ENCODE data around the gene MAB21L4.
A peak's percentile ranks its signal among the peaks of the same experiment; 100 is the strongest.
"Not testable (repeated sequence)": the region's sequence is repeated elsewhere in the genome, so short reads cannot be mapped to it uniquely, and the experiment has no call there.

Gene MAB21L4

GRCh38 chr2:240847817-240848216, 48.1 kb downstream of the MAB21L4 start:
- in situ Hi-C loops (cut with HindIII; ENCODE audit: low pct_unique_long_range_greater_than_20kb, low sequenced_read_pairs), result no loop called here
- no peak for TF ChIP-seq JUND (IDR thresholded peaks at IDR 0.05; ENCODE audit: low read depth)

GRCh38 chr2:240846873-240847595, 48.9 kb downstream of the MAB21L4 start:
- no peak for DNase-seq (ENCODE audit: low read depth in 1 of 2, low spot score in 1 of 2)
- no peak for TF ChIP-seq JUND (IDR thresholded peaks at IDR 0.05; ENCODE audit: low read depth)
- in situ Hi-C loops (cut with HindIII; ENCODE audit: low pct_unique_long_range_greater_than_20kb, low sequenced_read_pairs), result no loop called here

More at GRCh38 chr2:240847817-240848216, 48.1 kb downstream of the MAB21L4 start:
- DNase-seq (ENCODE audit: low read depth in 1 of 2, low spot score in 1 of 2), result no peak

GRCh38 chr2:240846309-240846708, 49.6 kb downstream of the MAB21L4 start:
- in situ Hi-C loops (cut with HindIII; ENCODE audit: low pct_unique_long_range_greater_than_20kb, low sequenced_read_pairs); DNase-seq (ENCODE audit: low read depth in 1 of 2, low spot score in 1 of 2): not testable (repeated sequence)

DNA sequence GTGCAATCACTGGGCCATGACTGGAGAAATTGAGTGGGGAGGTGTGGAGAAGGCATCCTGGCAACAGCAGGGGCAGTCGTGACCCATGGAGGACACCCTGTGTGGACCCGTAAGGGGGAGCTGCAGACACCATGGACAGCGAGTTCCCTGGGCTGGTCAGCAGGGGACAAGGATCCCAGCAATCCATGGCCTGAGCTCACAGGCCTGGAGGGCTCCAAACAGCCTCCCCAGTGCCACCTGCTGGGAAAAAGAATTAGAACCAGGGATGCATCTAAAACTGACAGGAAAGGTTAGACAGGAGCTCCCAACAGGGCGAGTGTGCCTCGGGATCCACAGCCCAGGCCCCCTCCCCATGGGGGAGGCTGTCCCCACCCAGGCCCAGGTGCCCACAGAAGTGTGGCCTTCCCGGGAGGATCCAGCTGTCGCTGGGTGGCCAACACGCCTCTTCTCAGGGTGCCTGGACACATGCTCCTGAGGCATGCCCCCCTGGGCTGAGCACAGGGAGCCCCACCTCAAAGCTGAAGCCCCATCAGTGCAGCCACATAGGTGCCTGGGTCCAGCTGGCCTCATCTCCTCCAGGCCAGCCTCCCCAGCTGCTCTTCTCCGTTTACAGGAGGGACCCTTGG, 55.4 kb downstream of the MAB21L4 start:
- no peak for TF ChIP-seq JUND (IDR thresholded peaks at IDR 0.05; ENCODE audit: low read depth)
- peak; percentile 78 to 82 for DNase-seq (ENCODE audit: low read depth in 1 of 2, low spot score in 1 of 2)
- in situ Hi-C loops (cut with HindIII; ENCODE audit: low pct_unique_long_range_greater_than_20kb, low sequenced_read_pairs), result no loop called here

- no peak for DNase-seq (ENCODE audit: low read depth in 1 of 2, low spot score in 1 of 2)
- in situ Hi-C loops (cut with HindIII; ENCODE audit: low pct_unique_long_range_greater_than_20kb, low sequenced_read_pairs), result no loop called here
- TF ChIP-seq JUND (IDR thresholded peaks at IDR 0.05; ENCODE audit: low read depth), result no peak
Observed at GRCh38 chr2:240839152-240840143, 56.5 kb downstream of the MAB21L4 start.

DNA sequence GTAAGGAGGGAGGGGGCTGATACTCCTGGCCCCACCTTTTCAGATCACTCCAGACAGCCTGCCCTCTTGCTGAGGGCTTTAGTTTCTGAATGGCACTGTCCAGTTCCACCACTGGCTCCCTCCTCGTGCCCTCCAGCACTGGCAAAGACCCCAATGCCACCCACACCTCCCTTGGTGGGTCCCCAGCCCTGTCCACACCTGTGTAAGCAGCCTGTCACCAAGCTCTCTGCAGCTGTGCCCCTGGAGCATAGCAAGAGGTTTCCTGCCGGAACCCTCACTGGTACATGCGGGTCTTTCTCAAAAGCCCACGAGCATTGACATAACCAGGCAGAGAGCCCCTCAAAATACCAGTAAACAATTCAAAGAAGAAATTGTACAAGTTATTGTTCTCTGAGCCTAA, 58.3 kb downstream of the MAB21L4 start:
- TF ChIP-seq JUND (IDR thresholded peaks at IDR 0.05; ENCODE audit: low read depth), result no peak
- in situ Hi-C loops (cut with HindIII; ENCODE audit: low pct_unique_long_range_greater_than_20kb, low sequenced_read_pairs), result no loop called here
- no peak for DNase-seq (ENCODE audit: low read depth in 1 of 2, low spot score in 1 of 2)

GRCh38 chr2:240836781-240837467, 59.0 kb downstream of the MAB21L4 start:
- DNase-seq (ENCODE audit: low read depth in 1 of 2, low spot score in 1 of 2), result no peak
- in situ Hi-C loops (cut with HindIII; ENCODE audit: low pct_unique_long_range_greater_than_20kb, low sequenced_read_pairs), result no loop called here
- no peak for TF ChIP-seq JUND (IDR thresholded peaks at IDR 0.05; ENCODE audit: low read depth)
